GM12873 (cell line): ENCODE data around the gene PPP2R2B.

Source experiments
- TF ChIP-seq, protein P1 (sequence below): IDR thresholded peaks from 2 replicates; pipeline ENCODE4 v1.5.1; 2012; ENCODE audit warnings: low read depth, mild to moderate bottlenecking, moderate library complexity, low read length, control low read depth; ENCODE audit not compliant: insufficient read depth; ENCODE audit errors: missing control alignments

PPP2R2B gene

DNA sequence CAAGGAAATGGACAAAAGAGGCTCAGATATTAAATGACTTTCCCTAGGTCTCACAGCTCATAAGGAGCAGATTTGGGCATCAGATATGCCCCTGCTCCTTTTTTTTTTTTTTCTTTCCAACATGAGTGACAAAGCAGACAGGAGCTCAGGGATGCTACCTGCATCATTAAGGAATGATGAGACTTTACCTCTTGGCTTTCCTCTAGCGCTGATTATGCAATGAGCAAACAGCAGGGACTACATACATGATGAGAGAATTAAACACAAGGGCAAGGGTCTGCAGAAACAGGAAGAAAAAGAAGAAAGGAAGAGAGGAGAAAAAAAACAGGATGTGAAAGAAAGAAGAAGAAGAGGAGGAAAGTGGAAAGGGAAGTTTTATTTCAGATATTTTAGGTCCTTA is 179.9 kb downstream of the PPP2R2B start:
- TF ChIP-seq, protein P1, sequence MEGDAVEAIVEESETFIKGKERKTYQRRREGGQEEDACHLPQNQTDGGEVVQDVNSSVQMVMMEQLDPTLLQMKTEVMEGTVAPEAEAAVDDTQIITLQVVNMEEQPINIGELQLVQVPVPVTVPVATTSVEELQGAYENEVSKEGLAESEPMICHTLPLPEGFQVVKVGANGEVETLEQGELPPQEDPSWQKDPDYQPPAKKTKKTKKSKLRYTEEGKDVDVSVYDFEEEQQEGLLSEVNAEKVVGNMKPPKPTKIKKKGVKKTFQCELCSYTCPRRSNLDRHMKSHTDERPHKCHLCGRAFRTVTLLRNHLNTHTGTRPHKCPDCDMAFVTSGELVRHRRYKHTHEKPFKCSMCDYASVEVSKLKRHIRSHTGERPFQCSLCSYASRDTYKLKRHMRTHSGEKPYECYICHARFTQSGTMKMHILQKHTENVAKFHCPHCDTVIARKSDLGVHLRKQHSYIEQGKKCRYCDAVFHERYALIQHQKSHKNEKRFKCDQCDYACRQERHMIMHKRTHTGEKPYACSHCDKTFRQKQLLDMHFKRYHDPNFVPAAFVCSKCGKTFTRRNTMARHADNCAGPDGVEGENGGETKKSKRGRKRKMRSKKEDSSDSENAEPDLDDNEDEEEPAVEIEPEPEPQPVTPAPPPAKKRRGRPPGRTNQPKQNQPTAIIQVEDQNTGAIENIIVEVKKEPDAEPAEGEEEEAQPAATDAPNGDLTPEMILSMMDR, result no peak

DNA sequence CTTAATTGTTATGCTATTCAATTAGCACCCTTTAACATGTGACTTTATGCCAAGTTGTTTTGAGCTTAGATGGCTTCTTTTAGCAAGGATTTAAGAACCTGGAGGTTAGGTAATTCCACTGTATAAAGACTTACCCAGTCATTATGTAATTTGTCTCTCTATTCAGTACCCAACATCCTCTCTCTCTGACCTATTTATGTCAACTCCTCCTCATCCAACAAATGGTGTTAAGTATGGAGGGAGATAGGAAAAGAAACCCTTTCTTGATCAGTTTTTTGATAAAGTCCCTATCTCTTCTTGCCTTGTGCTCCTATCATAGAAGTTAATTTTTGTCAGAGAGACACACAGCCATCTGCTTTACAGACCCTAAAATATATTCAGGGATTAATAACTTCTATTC is 181.3 kb downstream of the PPP2R2B start:
- TF ChIP-seq, protein P1, result no peak

DNA sequence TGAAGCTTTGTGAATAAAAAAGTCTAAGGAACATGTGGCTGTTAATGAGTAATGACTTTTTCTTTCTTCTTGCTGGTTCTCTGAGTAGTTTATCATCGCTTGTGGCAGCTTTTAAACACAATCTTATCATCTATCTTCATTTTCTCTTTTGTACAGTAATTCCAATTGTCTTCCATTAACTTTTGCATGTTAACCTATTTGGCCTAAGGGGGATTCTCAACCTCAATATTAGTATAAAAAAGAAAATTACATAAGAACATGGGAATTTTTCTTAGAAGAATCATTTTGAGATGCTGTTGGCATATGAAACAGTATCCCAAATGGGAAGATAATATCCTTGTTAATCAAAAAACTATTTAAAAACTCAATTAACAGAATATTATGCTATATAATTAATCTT is 182.9 kb downstream of the PPP2R2B start:
- TF ChIP-seq, protein P1, result no peak

GRCh38 chr5:146690880-146691355 is 187.6 kb downstream of the PPP2R2B start:
- TF ChIP-seq, protein P1, result no peak

GRCh38 chr5:146687630-146688029 is 190.9 kb downstream of the PPP2R2B start:
- TF ChIP-seq, protein P1, result no peak

GRCh38 chr5:146683861-146684260 is 194.7 kb downstream of the PPP2R2B start:
- TF ChIP-seq, protein P1, result no peak

- TF ChIP-seq, protein P1, result no peak
Measured at GRCh38 chr5:146682899-146683532, 195.5 kb downstream of the PPP2R2B start.
